ENCODE results near the gene C2orf92. TPM values are rescaled to one million over a fixed set of nuclear protein-coding genes. Genes with fewer than 3 reads are reported as not detected.

Gene C2orf92
- polyA plus RNA-seq, 1 experiment: 2.7 TPM

GRCh38 chr2:97661927-97662326 is 7.6 kb upstream of the C2orf92 start:
- no peak for DNase-seq (ENCODE audit: low read depth)
- peaks cover 22% of the 10 kb centered on the region for H3K36me3 ChIP-seq (ENCODE audit: control insufficient read depth, insufficient read depth, low read length)
- H3K27me3 ChIP-seq (ENCODE audit: control insufficient read depth, insufficient read depth, low read length): no peaks in the 10 kb centered on the region
- TF ChIP-seq CTCF (IDR thresholded peaks at IDR 0.05; ENCODE audit: insufficient read depth, low read depth, low read length): no peak
- ChIA-PET CTCF (interaction anchor here (1.0 to 4.7 kb wide), 5 partner anchors 8 to 71 kb away, joined by 3 to 37 read pairs (median 9); partner anchors contain the start of gene COX5B), POLR2A (no interaction called here)
- peak overlapping the region; percentile 62; the same call in 1 of the 2 replicates for H3K4me3 ChIP-seq (ENCODE audit: low read depth, low read length)

DNA sequence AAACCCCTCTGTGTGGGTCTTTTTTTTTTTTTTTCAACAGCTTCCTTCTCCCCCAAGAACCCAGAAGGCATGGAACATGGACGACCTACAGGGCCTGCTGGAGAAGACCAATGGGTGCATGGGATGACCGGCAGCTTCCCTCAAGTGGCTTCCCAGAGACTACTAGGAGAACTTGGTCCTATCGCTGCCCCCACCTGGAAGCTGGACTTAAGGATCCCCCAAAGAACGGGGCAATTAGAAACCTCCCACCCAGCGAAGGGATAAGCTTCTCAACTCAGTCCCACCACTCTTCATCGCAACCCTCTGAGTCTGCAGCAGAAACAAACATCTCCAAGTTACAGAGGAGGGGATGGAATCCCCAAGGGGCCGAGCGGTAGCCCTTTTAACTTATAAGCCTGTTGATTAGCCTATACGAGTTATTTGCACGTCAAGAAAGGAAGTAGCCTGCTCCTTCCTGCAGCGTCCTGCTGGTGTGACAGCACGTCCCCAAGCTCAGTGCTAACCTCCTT is 7.1 kb upstream of the C2orf92 start:
- Histone ChIP-seq H3K27me3 (ENCODE audit: control insufficient read depth, insufficient read depth, low read length) (no peaks in the 10 kb centered on the region), H3K36me3 (ENCODE audit: control insufficient read depth, insufficient read depth, low read length) (peaks cover 17% of the 10 kb centered on the region), H3K4me3 (ENCODE audit: low read depth, low read length) (peak overlapping the region; percentile 62)
- no peak for TF ChIP-seq CTCF (IDR thresholded peaks at IDR 0.05; ENCODE audit: insufficient read depth, low read depth, low read length)
- DNase-seq (ENCODE audit: low read depth): no peak
- ChIA-PET CTCF (interaction anchor here (0.7 to 4.7 kb wide), 7 partner anchors 8 to 110 kb away, joined by 3 to 37 read pairs (median 6); partner anchors contain the start of gene COX5B), POLR2A (interaction anchor here (0.6 kb wide), 1 partner anchor 1101 kb away, joined by 4 read pairs; no protein-coding TSS in a partner anchor)

GRCh38 chr2:97662895-97663625 is 6.5 kb upstream of the C2orf92 start:
- H3K4me3 ChIP-seq (ENCODE audit: low read depth, low read length): peak overlapping the region; percentile 62
- POLR2A ChIA-PET: interaction anchor here (0.6 kb wide), 1 partner anchor 1101 kb away, joined by 4 read pairs; no protein-coding TSS in a partner anchor
- peak; percentile 63 for DNase-seq (ENCODE audit: low read depth)
- TF ChIP-seq CTCF (IDR thresholded peaks at IDR 0.05; ENCODE audit: insufficient read depth, low read depth, low read length): no peak
- no peaks in the 10 kb centered on the region for H3K27me3 ChIP-seq (ENCODE audit: control insufficient read depth, insufficient read depth, low read length)
- peaks cover 14% of the 10 kb centered on the region for H3K36me3 ChIP-seq (ENCODE audit: control insufficient read depth, insufficient read depth, low read length)
- CTCF ChIA-PET: interaction anchor here (0.7 to 4.7 kb wide), 7 partner anchors 9 to 111 kb away, joined by 3 to 37 read pairs (median 6); no protein-coding TSS in a partner anchor

DNA sequence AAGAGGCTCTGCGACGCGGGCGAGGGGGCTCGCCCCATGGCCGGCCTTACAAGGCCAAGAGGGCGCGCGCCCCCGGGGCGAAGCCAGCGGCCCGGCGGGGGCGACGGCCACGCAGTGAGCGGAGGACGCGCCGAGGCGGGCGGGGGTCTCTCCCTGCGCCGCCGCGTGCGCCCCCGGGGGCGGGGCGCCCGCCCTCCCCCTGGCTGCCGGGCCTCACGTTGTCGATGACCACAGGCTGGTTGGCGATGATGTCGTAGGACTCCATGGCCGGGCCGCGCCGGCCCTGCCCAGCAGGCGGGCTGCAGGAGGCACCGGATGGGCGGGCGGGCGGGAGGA is 5.9 kb upstream of the C2orf92 start:
- Histone ChIP-seq H3K27me3 (ENCODE audit: control insufficient read depth, insufficient read depth, low read length) (no peaks in the 10 kb centered on the region), H3K4me3 (ENCODE audit: low read depth, low read length) (peak overlapping the region; percentile 62), H3K36me3 (ENCODE audit: control insufficient read depth, insufficient read depth, low read length) (peaks cover 9% of the 10 kb centered on the region)
- no peak for DNase-seq (ENCODE audit: low read depth)
- TF ChIP-seq CTCF (IDR thresholded peaks at IDR 0.05; ENCODE audit: insufficient read depth, low read depth, low read length): no peak
- ChIA-PET POLR2A (interaction anchor here (1.2 kb wide), 1 partner anchor 18 kb away, joined by 8 read pairs; the partner anchor contains the start of gene COX5B), CTCF (interaction anchor here (0.9 to 4.7 kb wide), 5 partner anchors 10 to 73 kb away, joined by 3 to 37 read pairs (median 7); no protein-coding TSS in a partner anchor)

DNA sequence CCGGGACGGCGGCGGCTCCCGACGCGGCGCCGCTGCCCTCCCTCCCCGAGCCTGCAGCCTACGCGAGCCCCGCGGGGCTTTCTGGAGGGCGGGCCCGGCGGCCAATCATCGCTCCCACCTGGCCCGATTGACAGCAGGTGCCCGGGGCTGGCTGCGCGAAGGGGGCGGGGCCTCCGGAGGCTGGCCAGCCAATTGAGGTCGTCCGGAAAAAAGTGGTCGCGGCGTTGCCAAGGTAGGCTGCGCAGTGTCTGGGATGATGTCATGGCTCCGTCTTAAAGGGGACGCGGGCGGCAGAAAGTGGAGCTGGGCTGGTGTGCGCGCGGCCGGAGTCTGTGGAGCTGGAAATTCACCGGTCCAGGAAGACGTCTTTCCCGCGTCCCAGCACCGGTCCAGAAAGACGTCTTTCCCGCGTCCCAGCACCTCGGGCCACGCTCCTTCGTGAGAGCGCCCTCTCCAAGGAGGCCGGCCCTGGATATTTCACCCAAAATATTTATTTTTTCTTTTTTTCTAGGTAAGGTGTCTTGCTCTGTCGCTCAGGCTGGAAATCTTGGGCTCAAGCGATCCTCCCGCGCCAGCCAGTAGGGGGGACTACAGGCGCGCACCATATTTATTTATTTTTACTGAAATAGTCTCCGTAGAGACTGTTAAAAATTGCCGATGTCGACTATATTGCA is 5.4 kb upstream of the C2orf92 start, which contains the start of gene ACTR1B:
Gene ACTR1B, minus strand, starts transcription at position 83 of the 674 bp plus-strand sequence. CDS start 154 bp downstream, outside the sequence.
- Histone ChIP-seq H3K4me3 (ENCODE audit: low read depth, low read length) (peak within 1 kb of the TSS; percentile 62), H3K36me3 (ENCODE audit: control insufficient read depth, insufficient read depth, low read length) (peaks cover 6% of the 10 kb centered on the region), H3K27me3 (ENCODE audit: control insufficient read depth, insufficient read depth, low read length) (no peaks in the 10 kb centered on the region)
- POLR2A ChIA-PET: interaction anchor here (1.2 kb wide), 1 partner anchor 18 kb away, joined by 8 read pairs; the partner anchor contains the start of gene COX5B
- CTCF ChIA-PET: interaction anchor here (0.9 to 4.7 kb wide), 5 partner anchors 9 to 74 kb away, joined by 3 to 37 read pairs (median 7); no protein-coding TSS in a partner anchor
- TF ChIP-seq CTCF (IDR thresholded peaks at IDR 0.05; ENCODE audit: insufficient read depth, low read depth, low read length): peak; percentile 75
- peak; percentile 92 for DNase-seq (ENCODE audit: low read depth)
